SJSA1 (cell line): ENCODE measurements around the gene CPLX3. TPM values are rescaled to one million over a fixed set of nuclear protein-coding genes. Genes with fewer than 3 reads are reported as not detected.
"Not testable (repeated sequence)": the region's sequence is repeated elsewhere in the genome, so short reads cannot be mapped to it uniquely, and the experiment has no call there.

Source experiments
- DNase-seq, 2 experiments: peaks; one replicate each; pipeline ENCODE4 v3.0.0-alpha.2; 2015 to 2020; ENCODE audit warnings: low spot score in 2 of 2, low read depth in 1 of 2
- H3K27ac ChIP-seq: fragments of 250-450 bp; sonication (Bioruptor Pico); 2 replicates; pipeline ENCODE4 v1.5.1; 2020; ENCODE audit warnings: mild to moderate bottlenecking, moderate library complexity
- H3K27me3 ChIP-seq: fragments of 250-450 bp; sonication (Bioruptor Pico); replicated peaks from 2 replicates; pipeline ENCODE4 v1.5.1; 2020; ENCODE audit warnings: mild to moderate bottlenecking, moderate library complexity
- H3K36me3 ChIP-seq: fragments of 250-450 bp; sonication (Bioruptor Pico); 2 replicates; pipeline ENCODE4 v1.5.1; 2020; ENCODE audit warnings: mild to moderate bottlenecking
- H3K4me1 ChIP-seq: fragments of 250-450 bp; sonication (Bioruptor Pico); replicated peaks from 2 replicates; pipeline ENCODE4 v1.6.1; 2021; ENCODE audit warnings: mild to moderate bottlenecking
- H3K4me3 ChIP-seq: fragments of 250-450 bp; sonication (Bioruptor Pico); 2 replicates; pipeline ENCODE4 v1.5.1; 2020; ENCODE audit warnings: mild to moderate bottlenecking
- H3K9me3 ChIP-seq: fragments of 250-450 bp; sonication (Bioruptor Pico); replicated peaks from 2 replicates; pipeline ENCODE4 v1.5.1; 2020; ENCODE audit warnings: mild to moderate bottlenecking
- total RNA-seq: library from RNA; depleted of rRNA; stranded (reverse); fragments of >200 nt; shearing (Covaris generic); gene quantifications from 2 replicates; pipeline ENCODE4 v1.2.3, GENCODE V29; 2014

Gene CPLX3
- total RNA-seq, 1 experiment from 2014 or later = not detected

- Histone ChIP-seq H3K27ac (no peak overlapping the region), H3K9me3 (no peaks in the 10 kb centered on the region), H3K36me3 (peaks cover 7% of the 10 kb centered on the region), H3K4me3 (no peak overlapping the region), H3K4me1 (peaks cover 30% of the 10 kb centered on the region), H3K27me3 (no peaks in the 10 kb centered on the region)
- DNase-seq = no peak
Measured at GRCh38 chr15:74784426-74785193, 41.8 kb upstream of the CPLX3 start.

- Histone ChIP-seq H3K36me3 (peaks cover 7% of the 10 kb centered on the region), H3K9me3 (no peaks in the 10 kb centered on the region), H3K27ac (no peak overlapping the region), H3K4me1 (peaks cover 38% of the 10 kb centered on the region), H3K27me3 (no peaks in the 10 kb centered on the region), H3K4me3 (no peak overlapping the region)
- no peak for DNase-seq
Measured at GRCh38 chr15:74785194-74786032, 41.0 kb upstream of the CPLX3 start.

GRCh38 chr15:74786081-74786480, 40.3 kb upstream of the CPLX3 start:
- not testable (repeated sequence) for DNase-seq, H3K27me3 ChIP-seq, H3K36me3 ChIP-seq, H3K27ac ChIP-seq, H3K9me3 ChIP-seq, H3K4me3 ChIP-seq
- peaks cover 44% of the 10 kb centered on the region for H3K4me1 ChIP-seq

GRCh38 chr15:74786551-74787165, 39.8 kb upstream of the CPLX3 start:
- Histone ChIP-seq H3K27ac (no peak overlapping the region), H3K4me1 (peaks cover 42% of the 10 kb centered on the region)

GRCh38 chr15:74787251-74788041, 39.0 kb upstream of the CPLX3 start:
- peaks cover 12% of the 10 kb centered on the region for H3K36me3 ChIP-seq
- H3K4me1 ChIP-seq = peaks cover 41% of the 10 kb centered on the region
- no peak overlapping the region for H3K4me3 ChIP-seq
- no peaks in the 10 kb centered on the region for H3K9me3 ChIP-seq
- DNase-seq = peak; percentile 42 to 65
- H3K27ac ChIP-seq = no peak overlapping the region
- no peaks in the 10 kb centered on the region for H3K27me3 ChIP-seq

More at GRCh38 chr15:74786551-74787165, 39.8 kb upstream of the CPLX3 start:
- Histone ChIP-seq H3K36me3 (peaks cover 8% of the 10 kb centered on the region), H3K27me3 (no peaks in the 10 kb centered on the region), H3K4me3 (no peak overlapping the region), H3K9me3 (no peaks in the 10 kb centered on the region)
- no peak for DNase-seq

- H3K9me3 ChIP-seq = no peaks in the 10 kb centered on the region
- H3K27ac ChIP-seq = no peak overlapping the region
- peaks cover 12% of the 10 kb centered on the region for H3K36me3 ChIP-seq
- no peaks in the 10 kb centered on the region for H3K27me3 ChIP-seq
- DNase-seq = no peak
- no peak overlapping the region for H3K4me3 ChIP-seq
- peaks cover 34% of the 10 kb centered on the region for H3K4me1 ChIP-seq
Measured at GRCh38 chr15:74788042-74788682, 38.3 kb upstream of the CPLX3 start.

- H3K9me3 ChIP-seq = no peaks in the 10 kb centered on the region
- H3K27ac ChIP-seq = no peak overlapping the region
Measured at GRCh38 chr15:74788683-74789151, 37.7 kb upstream of the CPLX3 start.

GRCh38 chr15:74789171-74789631, 37.2 kb upstream of the CPLX3 start:
- Histone ChIP-seq H3K9me3 (no peaks in the 10 kb centered on the region), H3K4me1 (peaks cover 27% of the 10 kb centered on the region), H3K27me3 (no peaks in the 10 kb centered on the region), H3K4me3 (no peak overlapping the region), H3K27ac (no peak overlapping the region), H3K36me3 (peaks cover 8% of the 10 kb centered on the region)
- DNase-seq = no peak

More at GRCh38 chr15:74788683-74789151, 37.7 kb upstream of the CPLX3 start:
- Histone ChIP-seq H3K27me3 (no peaks in the 10 kb centered on the region), H3K4me1 (peaks cover 29% of the 10 kb centered on the region), H3K36me3 (peaks cover 11% of the 10 kb centered on the region), H3K4me3 (no peak overlapping the region)
- no peak for DNase-seq

- H3K4me3 ChIP-seq = no peak overlapping the region
- H3K36me3 ChIP-seq = peaks cover 8% of the 10 kb centered on the region
- H3K4me1 ChIP-seq = peaks cover 27% of the 10 kb centered on the region
- no peak for DNase-seq
- no peaks in the 10 kb centered on the region for H3K9me3 ChIP-seq
- no peaks in the 10 kb centered on the region for H3K27me3 ChIP-seq
- H3K27ac ChIP-seq = peak overlapping the region; percentile 42; the same call in 1 of the 2 replicates
Measured at GRCh38 chr15:74789741-74790079, 36.7 kb upstream of the CPLX3 start.

- peak overlapping the region; percentile 42 for H3K27ac ChIP-seq
- no peaks in the 10 kb centered on the region for H3K27me3 ChIP-seq
- H3K36me3 ChIP-seq = peaks cover 8% of the 10 kb centered on the region; the same call in 1 of the 2 replicates
- H3K4me1 ChIP-seq = peaks cover 27% of the 10 kb centered on the region
- H3K9me3 ChIP-seq = no peaks in the 10 kb centered on the region
- DNase-seq = peak; percentile 88 to 92
- H3K4me3 ChIP-seq = no peak overlapping the region
Measured at GRCh38 chr15:74790080-74790916, 36.1 kb upstream of the CPLX3 start.

GRCh38 chr15:74791007-74791406, 35.4 kb upstream of the CPLX3 start:
- Histone ChIP-seq H3K27ac (peak overlapping the region; percentile 42), H3K36me3 (peaks cover 5% of the 10 kb centered on the region; the same call in 1 of the 2 replicates), H3K4me3 (no peak overlapping the region), H3K4me1 (peaks cover 27% of the 10 kb centered on the region), H3K9me3 (no peaks in the 10 kb centered on the region), H3K27me3 (no peaks in the 10 kb centered on the region)
- DNase-seq = no peak

GRCh38 chr15:74791667-74792066, 34.8 kb upstream of the CPLX3 start:
- Histone ChIP-seq H3K36me3 (peaks cover 5% of the 10 kb centered on the region; the same call in 1 of the 2 replicates), H3K9me3 (no peaks in the 10 kb centered on the region), H3K4me3 (no peak overlapping the region), H3K4me1 (peaks cover 27% of the 10 kb centered on the region), H3K27me3 (no peaks in the 10 kb centered on the region), H3K27ac (no peak overlapping the region)
- DNase-seq = no peak
